ENCODE data around the gene SF3B2.

Gene SF3B2

DNA sequence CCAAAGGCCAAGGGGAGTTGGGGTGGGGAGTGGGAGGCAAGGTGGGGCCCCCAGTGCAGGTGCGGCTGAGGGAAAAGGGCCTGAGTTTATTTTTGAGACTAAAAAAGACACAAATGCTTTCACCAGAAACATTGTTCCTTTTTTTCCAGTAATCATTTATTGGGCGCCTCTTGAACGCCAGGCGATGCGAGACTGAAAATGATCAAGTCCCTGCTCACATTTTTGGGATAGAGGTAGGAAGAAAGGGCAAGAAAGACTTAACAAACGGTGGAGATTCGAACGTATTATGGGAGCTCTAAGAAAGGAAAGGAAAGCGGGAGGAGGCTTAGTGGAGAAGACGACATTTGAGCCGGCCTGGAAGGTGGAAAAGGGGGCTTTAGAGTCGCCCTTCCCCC, 796 bp upstream of the SF3B2 start:
- DNase-seq: no peak

DNA sequence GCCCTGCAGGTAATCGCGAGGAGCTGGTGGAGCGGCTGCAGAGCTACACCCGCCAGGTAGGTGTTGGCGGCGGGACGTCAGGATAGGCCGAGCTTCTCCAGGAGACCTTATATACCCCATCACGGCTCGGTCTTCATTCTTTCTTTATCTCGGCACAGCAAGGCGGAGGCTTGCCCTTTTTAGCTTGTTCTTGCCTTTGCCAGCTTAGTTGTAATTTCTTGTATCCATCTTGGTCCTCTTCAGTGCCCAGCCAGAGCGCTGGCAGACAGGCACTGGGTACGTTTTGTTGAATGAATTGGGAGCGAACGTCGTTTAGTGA, 459 bp downstream of the SF3B2 start:
- no peak for DNase-seq

DNA sequence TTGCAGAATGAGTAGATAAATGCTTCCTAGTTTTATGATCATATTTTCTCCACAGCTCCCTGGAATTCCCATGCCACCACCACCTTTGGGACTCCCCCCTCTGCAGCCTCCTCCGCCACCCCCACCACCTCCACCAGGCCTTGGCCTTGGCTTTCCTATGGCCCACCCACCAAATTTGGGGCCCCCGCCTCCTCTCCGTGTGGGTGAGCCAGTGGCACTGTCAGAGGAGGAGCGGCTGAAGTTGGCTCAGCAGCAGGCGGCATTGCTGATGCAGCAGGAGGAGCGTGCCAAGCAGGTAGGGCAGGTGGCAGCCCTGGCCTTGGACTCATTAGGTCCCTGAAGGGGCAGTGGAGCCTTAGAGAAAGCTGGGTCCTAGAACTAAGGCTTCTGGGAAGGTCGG, 2.9 kb downstream of the SF3B2 start:
- DNase-seq: no peak

DNA sequence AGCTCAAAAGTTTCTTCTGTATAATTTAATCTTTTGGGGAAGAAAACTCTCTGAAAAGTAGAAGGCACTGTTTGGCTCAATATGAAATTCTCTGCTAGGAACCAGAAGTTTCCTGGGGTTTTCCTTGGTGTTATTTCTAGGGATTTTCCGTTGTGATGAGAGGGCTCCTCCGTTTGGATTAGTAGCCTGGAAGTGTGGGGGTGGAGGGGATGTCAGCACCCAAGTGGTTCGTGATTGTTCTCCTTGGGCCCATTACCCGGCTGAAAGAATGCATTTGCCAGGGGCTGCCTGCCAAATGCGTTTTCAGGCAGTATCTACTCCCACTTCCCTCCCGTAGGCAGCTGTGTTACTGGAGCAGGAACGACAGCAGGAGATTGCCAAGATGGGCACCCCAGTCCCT, 4.3 kb downstream of the SF3B2 start:
- no peak for DNase-seq

GRCh38 chr11:66059966-66060680, 8.0 kb downstream of the SF3B2 start:
- no peak for DNase-seq

GRCh38 chr11:66061268-66061667, 9.1 kb downstream of the SF3B2 start:
- DNase-seq: no peak

- DNase-seq: no peak
Observed at GRCh38 chr11:66062408-66062807, 10.2 kb downstream of the SF3B2 start.

DNA sequence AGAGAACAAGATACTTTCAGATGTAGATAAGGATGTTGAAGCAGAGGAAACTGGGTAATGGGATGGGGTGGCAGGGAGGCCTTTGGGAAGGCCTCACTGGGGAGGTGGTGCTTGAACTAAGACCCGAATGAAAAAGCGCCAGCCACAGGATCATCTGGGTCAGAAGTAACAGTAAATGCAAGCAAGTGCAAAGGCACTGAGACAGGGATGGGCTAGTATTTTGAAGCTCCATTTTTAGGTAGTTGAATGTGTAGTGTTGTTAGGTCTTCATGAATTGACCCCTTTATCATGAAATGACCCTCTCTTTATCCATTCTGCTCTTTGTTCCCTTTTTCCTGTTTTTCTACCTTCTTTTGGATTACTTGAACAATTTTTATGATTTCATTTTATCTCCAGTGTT, 11.7 kb downstream of the SF3B2 start:
- DNase-seq: no peak

- DNase-seq: no peak
Observed at GRCh38 chr11:66064571-66064970, 12.4 kb downstream of the SF3B2 start.

- DNase-seq: no peak
Observed at GRCh38 chr11:66066751-66067150, 14.6 kb downstream of the SF3B2 start.

DNA sequence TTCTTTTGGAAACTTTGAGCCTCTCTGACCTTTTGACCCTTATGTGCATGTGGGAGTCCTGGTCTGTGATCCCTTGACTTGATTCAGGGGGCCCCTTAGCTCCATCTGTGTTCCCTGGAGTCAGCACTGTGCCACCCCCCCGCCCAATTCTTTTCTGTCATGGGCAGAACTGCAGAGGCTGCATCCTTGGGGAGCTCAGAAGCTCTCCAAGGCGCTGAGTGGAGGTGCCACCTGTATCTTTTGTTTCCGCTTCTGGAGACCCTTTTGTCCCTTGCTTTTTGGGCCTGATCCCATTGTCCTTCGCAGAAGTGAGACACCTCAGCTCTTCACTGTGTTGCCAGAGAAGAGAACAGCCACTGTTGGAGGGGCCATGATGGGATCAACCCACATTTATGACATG, 15.5 kb downstream of the SF3B2 start:
- no peak for DNase-seq

GRCh38 chr11:66068154-66068821, 16.1 kb downstream of the SF3B2 start:
- peak; percentile 68 to 70 for DNase-seq

DNA sequence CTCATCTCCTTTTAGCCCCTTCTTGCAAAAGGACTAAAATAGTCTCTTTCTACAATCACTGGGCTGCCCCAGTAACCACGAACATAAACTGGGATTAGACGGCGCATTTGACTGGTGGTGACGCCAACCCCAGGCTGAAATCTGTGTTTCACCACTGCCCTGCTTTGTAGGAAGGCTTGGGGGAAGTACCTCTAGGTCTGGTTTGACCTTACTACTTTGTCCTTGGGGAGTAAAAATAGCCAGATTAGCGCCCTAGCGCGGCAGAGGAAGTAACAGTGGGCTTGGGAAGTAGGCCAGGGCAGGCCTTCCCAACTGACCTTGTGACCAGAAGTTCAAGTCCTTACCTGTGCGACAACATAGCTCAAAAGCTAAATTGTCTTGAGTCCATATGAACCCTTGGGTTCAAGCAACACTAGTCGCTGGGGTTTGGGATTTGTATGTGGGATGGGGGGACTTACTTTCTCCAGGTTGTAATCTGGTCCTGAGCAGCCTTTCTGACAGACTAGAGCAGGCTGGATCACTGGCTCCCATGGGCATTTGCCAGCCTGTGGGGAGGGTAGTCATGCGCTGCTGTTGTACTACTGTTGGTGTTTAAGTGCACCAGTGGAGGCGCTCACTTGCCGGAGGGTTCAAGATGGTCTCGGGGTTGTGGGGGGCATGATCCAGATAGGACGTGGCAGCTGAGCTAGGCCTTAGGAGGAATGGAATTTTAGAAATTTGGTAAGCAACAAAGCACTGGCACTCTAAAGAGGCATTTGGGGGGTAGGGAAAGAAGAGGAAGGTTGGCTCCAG, 17.0 kb downstream of the SF3B2 start:
- peak in 1 of 2 experiments; percentile 32 for DNase-seq

DNA sequence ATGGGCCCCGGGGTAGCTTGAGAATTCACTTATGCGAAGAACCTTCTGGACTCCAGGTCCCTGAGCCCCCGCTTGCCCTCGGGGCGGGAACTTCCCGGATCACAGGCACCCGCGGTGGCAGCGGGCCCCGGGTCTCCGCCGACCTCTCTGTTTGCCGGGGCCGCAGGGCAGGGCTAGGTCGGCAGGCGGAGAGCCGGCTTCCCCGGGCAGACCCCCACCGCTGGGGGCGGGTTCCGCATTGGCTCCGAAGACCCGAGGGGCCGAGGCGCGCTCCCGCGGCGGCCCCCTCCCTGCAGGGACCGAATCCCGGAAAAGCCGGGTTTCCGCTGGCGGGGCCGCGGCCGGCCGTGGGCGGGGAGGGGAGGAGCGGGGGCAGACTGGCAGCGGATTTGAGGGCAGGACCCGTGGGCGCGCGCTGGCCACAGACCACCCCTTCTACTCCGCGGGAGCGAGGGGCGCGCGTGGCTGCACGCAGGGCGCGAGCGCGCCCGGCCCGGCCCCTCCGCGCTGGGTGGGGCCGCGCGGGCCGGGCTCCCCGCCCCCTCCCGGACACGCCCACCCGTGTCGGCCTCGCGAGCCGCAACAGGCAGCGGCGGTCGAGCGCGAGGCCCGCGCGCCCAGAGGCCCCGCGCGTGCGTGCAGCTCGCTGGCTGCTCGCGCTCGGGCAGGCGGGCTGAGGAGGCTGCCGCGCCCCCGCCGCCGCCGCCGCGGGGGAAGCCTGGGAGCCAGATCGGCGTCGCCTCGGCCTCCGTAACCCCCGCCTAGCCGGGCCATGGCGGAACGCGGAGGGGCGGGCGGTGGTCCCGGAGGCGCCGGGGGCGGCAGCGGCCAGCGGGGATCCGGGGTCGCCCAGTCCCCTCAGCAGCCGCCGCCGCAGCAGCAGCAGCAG, 17.8 kb downstream of the SF3B2 start, which contains the start of gene PACS1:
PACS1 (plus strand) TSS at position 558 of the 889 bp plus-strand sequence; CDS start at position 773, 215 bp downstream.
- DNase-seq: peak; percentile 69 to 74

GRCh38 chr11:66070604-66071380, 18.6 kb downstream of the SF3B2 start:
- DNase-seq: peak; percentile 9 to 26

GRCh38 chr11:66071381-66071801, 19.2 kb downstream of the SF3B2 start:
- no peak for DNase-seq

DNA sequence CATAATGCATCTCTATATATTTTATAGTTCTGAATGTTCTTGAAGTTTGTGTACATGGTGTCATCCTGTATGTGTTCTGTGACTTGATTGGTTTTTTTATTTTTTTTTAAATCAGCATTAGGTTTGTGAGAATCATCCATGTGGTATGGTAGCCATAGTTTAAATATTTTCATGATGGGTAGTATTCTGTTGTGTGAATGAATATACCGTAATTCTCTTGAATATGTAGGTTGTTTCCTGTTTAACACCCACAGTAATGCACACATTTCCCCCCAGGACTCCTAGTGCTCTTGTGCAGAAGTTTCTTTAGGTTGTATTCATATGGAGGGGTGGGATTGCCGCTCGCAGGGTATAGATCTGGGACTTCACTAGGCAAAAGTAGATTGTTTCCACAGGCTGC, 19.9 kb downstream of the SF3B2 start:
- DNase-seq: no peak

DNA sequence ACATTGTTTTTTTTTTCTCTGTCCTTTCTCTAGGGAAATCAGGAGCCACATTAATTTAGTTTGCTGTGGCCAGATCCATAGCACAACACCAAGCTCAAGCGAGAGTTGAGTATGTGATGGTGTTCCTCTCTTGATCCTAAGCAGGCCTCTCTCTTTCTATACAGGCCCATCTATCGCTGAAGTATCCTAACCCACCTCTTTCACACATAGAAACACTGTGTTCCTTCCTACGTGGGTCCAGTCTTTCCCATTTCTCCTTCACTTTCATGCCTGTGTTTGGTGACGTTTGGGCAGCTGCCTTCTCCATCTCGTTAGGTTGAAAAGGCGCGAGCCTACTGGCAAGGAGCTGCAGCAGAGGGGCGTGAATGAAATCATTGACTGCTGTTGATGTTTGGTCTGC, 20.4 kb downstream of the SF3B2 start:
- DNase-seq: no peak

- DNase-seq: no peak
Observed at GRCh38 chr11:66073669-66074068, 21.5 kb downstream of the SF3B2 start.

DNA sequence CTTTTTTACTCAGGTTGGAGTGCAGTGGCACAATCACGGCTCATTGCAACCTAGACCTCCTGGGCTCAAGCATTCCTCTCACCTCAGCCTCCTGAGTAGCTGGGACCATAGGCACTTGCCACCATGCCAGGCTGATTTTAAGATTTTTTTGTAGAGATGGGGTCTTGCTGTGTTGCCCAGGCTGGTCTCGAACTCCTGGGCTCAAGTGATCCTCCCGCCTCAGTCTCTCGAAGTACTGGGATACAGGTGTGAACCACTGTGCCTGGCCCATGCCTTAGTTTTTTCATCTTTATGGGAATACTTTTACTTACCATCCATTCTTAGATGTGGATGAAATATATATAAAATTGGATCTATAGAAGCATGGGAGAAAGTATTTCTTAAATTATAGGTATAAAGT, 23.1 kb downstream of the SF3B2 start:
- no peak for DNase-seq

- no peak for DNase-seq
Observed at GRCh38 chr11:66076561-66076960, 24.4 kb downstream of the SF3B2 start.

DNA sequence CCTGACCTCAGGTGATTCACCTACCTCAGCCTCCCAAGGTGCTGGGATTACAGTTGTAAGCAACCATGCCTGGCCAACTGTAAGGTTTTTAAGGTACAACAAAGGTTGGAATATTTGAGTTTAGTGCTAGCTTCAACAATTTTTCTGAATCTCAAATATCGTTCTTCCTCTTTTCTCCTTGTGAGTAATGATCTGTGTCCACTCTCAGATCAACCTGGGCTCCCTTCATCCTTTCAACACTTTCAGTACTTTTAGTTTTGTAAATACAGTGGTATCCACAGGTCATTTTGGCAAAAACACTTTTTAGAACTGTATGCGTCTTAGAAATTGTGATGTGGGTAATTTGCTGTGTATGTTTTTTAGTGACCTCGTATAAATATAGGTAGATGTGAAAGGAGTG, 25.8 kb downstream of the SF3B2 start:
- DNase-seq: no peak

Data from stimulated activated CD4-positive, alpha-beta T cell treated with anti-CD3 and anti-CD28 coated beads, Interleukin-4, amount 100 ng/mL, for 4 hours (primary cell).